RWPE2 (cell line): ENCODE data around the gene CCDC68.

ENCODE experiments used
- ATAC-seq: fragments of 200-7000 bp; cut with Tn5 transposase; 3 replicates; pipeline ENCODE4 v1.9.1; 2021; ENCODE audit warnings: low read depth
- DNase-seq: peaks from one replicate; pipeline ENCODE4 v3.0.0-alpha.2; 2020; ENCODE audit warnings: low spot score
- H3K27ac ChIP-seq: fragments of 450-650 bp; 2 replicates; pipeline ENCODE4 v1.5.1; 2017; ENCODE audit warnings: mild to moderate bottlenecking; ENCODE audit not compliant: poor library complexity, severe bottlenecking
- H3K27me3 ChIP-seq: fragments of 250-450 bp; sonication (Bioruptor Pico); 2 replicates; pipeline ENCODE4 v1.5.1; 2021; ENCODE audit warnings: mild to moderate bottlenecking, moderate library complexity; ENCODE audit not compliant: insufficient read depth, poor library complexity, severe bottlenecking
- H3K36me3 ChIP-seq: fragments of 250-450 bp; sonication (Bioruptor Pico); 2 replicates; pipeline ENCODE4 v1.5.1; 2020; ENCODE audit warnings: low read depth, mild to moderate bottlenecking, moderate library complexity
- H3K4me1 ChIP-seq: fragments of 250-450 bp; sonication (Bioruptor Pico); 2 replicates; pipeline ENCODE4 v1.5.1; 2021; ENCODE audit warnings: mild to moderate bottlenecking, moderate library complexity; ENCODE audit not compliant: insufficient read depth, poor library complexity, severe bottlenecking
- H3K4me3 ChIP-seq: fragments of 250-450 bp; sonication (Bioruptor Pico); 2 replicates; pipeline ENCODE4 v1.5.1; 2021; ENCODE audit warnings: mild to moderate bottlenecking, moderate library complexity; ENCODE audit not compliant: severe bottlenecking
- H3K9me3 ChIP-seq: fragments of 250-450 bp; sonication (Bioruptor Pico); 2 replicates; pipeline ENCODE4 v1.5.1; 2021; ENCODE audit warnings: mild to moderate bottlenecking, moderate library complexity; ENCODE audit not compliant: severe bottlenecking
- CTCF ChIP-seq: fragments of 450-650 bp; IDR thresholded peaks from one replicate; pipeline ENCODE4 v1.5.1; 2017; ENCODE audit warnings: mild to moderate bottlenecking, moderate library complexity; ENCODE audit not compliant: poor library complexity, severe bottlenecking

The CCDC68 gene

GRCh38 chr18:54877076-54877475 is 82.2 kb downstream of the CCDC68 start:
- no peaks in the 10 kb centered on the region for H3K36me3 ChIP-seq
- H3K27ac ChIP-seq: no peak overlapping the region
- peaks cover 10% of the 10 kb centered on the region for H3K4me1 ChIP-seq
- H3K4me3 ChIP-seq: no peak overlapping the region
- DNase-seq: no peak
- H3K27me3 ChIP-seq: no peaks in the 10 kb centered on the region
- no peaks in the 10 kb centered on the region for H3K9me3 ChIP-seq
- no peak for TF ChIP-seq CTCF
- no peak for ATAC-seq

GRCh38 chr18:54875063-54875462 is 84.2 kb downstream of the CCDC68 start:
- Histone ChIP-seq H3K27ac (no peak overlapping the region), H3K9me3 (no peaks in the 10 kb centered on the region), H3K4me3 (no peak overlapping the region), H3K4me1 (no peaks in the 10 kb centered on the region), H3K27me3 (no peaks in the 10 kb centered on the region), H3K36me3 (no peaks in the 10 kb centered on the region)
- TF ChIP-seq CTCF: no peak
- ATAC-seq (no peak), DNase-seq (no peak)

GRCh38 chr18:54873884-54874255 is 85.4 kb downstream of the CCDC68 start:
- ATAC-seq (0 out of 3 replicates have a peak, but pooled peaks have one; percentile 17), DNase-seq (no peak)
- no peak overlapping the region for H3K4me3 ChIP-seq
- H3K9me3 ChIP-seq: no peaks in the 10 kb centered on the region
- TF ChIP-seq CTCF: no peak
- no peaks in the 10 kb centered on the region for H3K27me3 ChIP-seq
- H3K4me1 ChIP-seq: no peaks in the 10 kb centered on the region
- H3K27ac ChIP-seq: no peak overlapping the region
- H3K36me3 ChIP-seq: no peaks in the 10 kb centered on the region

GRCh38 chr18:54872681-54873080 is 86.6 kb downstream of the CCDC68 start:
- H3K9me3 ChIP-seq: no peaks in the 10 kb centered on the region
- H3K27ac ChIP-seq: no peak overlapping the region
- no peak overlapping the region for H3K4me3 ChIP-seq
- no peak for TF ChIP-seq CTCF
- ATAC-seq (no peak), DNase-seq (no peak)
- H3K4me1 ChIP-seq: no peaks in the 10 kb centered on the region
- no peaks in the 10 kb centered on the region for H3K36me3 ChIP-seq
- no peaks in the 10 kb centered on the region for H3K27me3 ChIP-seq

GRCh38 chr18:54871231-54871630 is 88.0 kb downstream of the CCDC68 start:
- H3K4me1 ChIP-seq: no peaks in the 10 kb centered on the region
- ATAC-seq (no peak), DNase-seq (no peak)
- H3K27me3 ChIP-seq: no peaks in the 10 kb centered on the region
- H3K9me3 ChIP-seq: no peaks in the 10 kb centered on the region
- H3K27ac ChIP-seq: no peak overlapping the region
- H3K4me3 ChIP-seq: no peak overlapping the region
- no peak for TF ChIP-seq CTCF
- no peaks in the 10 kb centered on the region for H3K36me3 ChIP-seq
